H7 (cell line): Measurements from ENCODE around the gene GGT6. TPM values are rescaled to one million over a fixed set of nuclear protein-coding genes. Genes with fewer than 3 reads are reported as not detected.
"Not testable (repeated sequence)": the region's sequence is repeated elsewhere in the genome, so short reads cannot be mapped to it uniquely, and the experiment has no call there.

Source experiments
- DNase-seq: peaks from one replicate; pipeline ENCODE4 v3.0.0; 2012
- H3K27me3 ChIP-seq: 2 replicates; pipeline ENCODE4 v1.6.0; 2011; ENCODE audit warnings: mild to moderate bottlenecking, low read length; ENCODE audit not compliant: control insufficient read depth, insufficient read depth
- H3K36me3 ChIP-seq: replicated peaks from 2 replicates; pipeline ENCODE4 v1.5.1; 2011; ENCODE audit warnings: low read length; ENCODE audit not compliant: control insufficient read depth, insufficient read depth
- H3K4me3 ChIP-seq: 2 replicates; pipeline ENCODE4 v1.5.1; 2011; ENCODE audit warnings: low read depth, mild to moderate bottlenecking, control low read depth, low read length, moderate library complexity; ENCODE audit not compliant: insufficient read depth
- total RNA-seq: library from RNA; depleted of rRNA; stranded (reverse); fragments of >200 nt; shearing (Covaris generic); gene quantifications from 2 replicates; pipeline ENCODE4 v1.2.3, GENCODE V29; 2014; rRNA removed

The GGT6 gene
- not detected in 2 replicates for total RNA-seq

GRCh38 chr17:4560421-4560820 lies at the start of gene GGT6:
Gene GGT6 (minus strand): TSS chr17:4560577. CDS start chr17:4560521, 56 bp downstream.
- DNase-seq = no peak
- H3K27me3 ChIP-seq = no peaks in the 10 kb centered on the region
- no peaks in the 10 kb centered on the region for H3K36me3 ChIP-seq
- no peak within 1 kb of the TSS for H3K4me3 ChIP-seq

- H3K36me3 ChIP-seq = no peaks in the 10 kb centered on the region
- no peak overlapping the region for H3K4me3 ChIP-seq
- no peaks in the 10 kb centered on the region for H3K27me3 ChIP-seq
- no peak for DNase-seq
Measured at GRCh38 chr17:4610162-4610561, 49.8 kb upstream of the GGT6 start.

- no peaks in the 10 kb centered on the region for H3K27me3 ChIP-seq
- H3K36me3 ChIP-seq = no peaks in the 10 kb centered on the region
Measured at GRCh38 chr17:4609761-4610160, 49.4 kb upstream of the GGT6 start.

GRCh38 chr17:4607773-4608187 lies 47.4 kb upstream of the GGT6 start:
- Histone ChIP-seq H3K36me3 (no peaks in the 10 kb centered on the region), H3K4me3 (no peak overlapping the region)
- peak; percentile 56 for DNase-seq

More at GRCh38 chr17:4609761-4610160, 49.4 kb upstream of the GGT6 start:
- no peak for DNase-seq
- no peak overlapping the region for H3K4me3 ChIP-seq

GRCh38 chr17:4607261-4607741 lies 46.9 kb upstream of the GGT6 start:
- Histone ChIP-seq H3K4me3 (no peak overlapping the region), H3K36me3 (no peaks in the 10 kb centered on the region), H3K27me3 (no peaks in the 10 kb centered on the region)
- DNase-seq = peak; percentile 58

More at GRCh38 chr17:4607773-4608187, 47.4 kb upstream of the GGT6 start:
- no peaks in the 10 kb centered on the region for H3K27me3 ChIP-seq

- Histone ChIP-seq H3K36me3 (no peaks in the 10 kb centered on the region), H3K4me3 (no peak overlapping the region), H3K27me3 (no peaks in the 10 kb centered on the region)
- peak; percentile 49 for DNase-seq
Measured at GRCh38 chr17:4605826-4606225, 45.4 kb upstream of the GGT6 start.

GRCh38 chr17:4604736-4605135 lies 44.4 kb upstream of the GGT6 start:
- not testable (repeated sequence) for H3K36me3 ChIP-seq, DNase-seq, H3K4me3 ChIP-seq, H3K27me3 ChIP-seq

- H3K4me3 ChIP-seq = no peak overlapping the region
- H3K27me3 ChIP-seq = no peaks in the 10 kb centered on the region
- DNase-seq = peak; percentile 46
- no peaks in the 10 kb centered on the region for H3K36me3 ChIP-seq
Measured at GRCh38 chr17:4604111-4604644, 43.8 kb upstream of the GGT6 start.

GRCh38 chr17:4602041-4602440 lies 41.7 kb upstream of the GGT6 start:
- Histone ChIP-seq H3K4me3 (no peak overlapping the region), H3K27me3 (no peaks in the 10 kb centered on the region), H3K36me3 (no peaks in the 10 kb centered on the region)
- no peak for DNase-seq

- no peak for DNase-seq
- no peaks in the 10 kb centered on the region for H3K36me3 ChIP-seq
- no peak overlapping the region for H3K4me3 ChIP-seq
- no peaks in the 10 kb centered on the region for H3K27me3 ChIP-seq
Measured at GRCh38 chr17:4601326-4601725, 40.9 kb upstream of the GGT6 start.

GRCh38 chr17:4600563-4600962 lies 40.2 kb upstream of the GGT6 start:
- no peaks in the 10 kb centered on the region for H3K27me3 ChIP-seq
- DNase-seq = peak; percentile 75
- H3K36me3 ChIP-seq = no peaks in the 10 kb centered on the region
- no peak overlapping the region for H3K4me3 ChIP-seq

- DNase-seq = peak; percentile 92
- Histone ChIP-seq H3K36me3 (no peaks in the 10 kb centered on the region), H3K27me3 (no peaks in the 10 kb centered on the region), H3K4me3 (no peak overlapping the region)
Measured at GRCh38 chr17:4599505-4600281, 39.3 kb upstream of the GGT6 start.

GRCh38 chr17:4598776-4599504 lies 38.6 kb upstream of the GGT6 start:
- peak; percentile 63 for DNase-seq
- Histone ChIP-seq H3K27me3 (no peaks in the 10 kb centered on the region), H3K36me3 (no peaks in the 10 kb centered on the region), H3K4me3 (no peak overlapping the region)

GRCh38 chr17:4597975-4598374 lies 37.6 kb upstream of the GGT6 start:
- Histone ChIP-seq H3K4me3 (no peak overlapping the region), H3K27me3 (no peaks in the 10 kb centered on the region), H3K36me3 (no peaks in the 10 kb centered on the region)
- DNase-seq = peak; percentile 41
